Nephron (organoid): ENCODE results near the gene ZNF304.

Experiments used
- H3K27ac Mint-ChIP-seq, 3 experiments: 2 replicates each; pipeline ENCODE4 v1.8.0; 2020; ENCODE audit warnings: mixed read lengths in 3 of 3, mild to moderate bottlenecking in 2 of 3, moderate library complexity in 1 of 3
- H3K27me3 Mint-ChIP-seq: 2 replicates; pipeline ENCODE4 v1.8.0; 2021; ENCODE audit warnings: low read depth, mild to moderate bottlenecking, moderate library complexity, mixed read lengths
- H3K36me3 Mint-ChIP-seq: 2 replicates; pipeline ENCODE4 v1.8.0; 2020; ENCODE audit warnings: low read depth, mixed read lengths
- H3K4me1 Mint-ChIP-seq: 2 replicates; pipeline ENCODE4 v1.8.0; 2020; ENCODE audit warnings: mixed read lengths
- H3K4me3 Mint-ChIP-seq, 3 experiments: 2 replicates each; pipeline ENCODE4 v1.8.0; 2020; ENCODE audit warnings: mild to moderate bottlenecking in 3 of 3, mixed read lengths in 3 of 3, moderate library complexity in 2 of 3
- H3K9me3 Mint-ChIP-seq: 2 replicates; pipeline ENCODE4 v1.8.0; 2020; ENCODE audit warnings: mixed read lengths
- TF ChIP-seq, protein P1 (sequence below), 3 experiments: fragments of 200-600 bp; sonication (generic); IDR thresholded peaks; one replicate each; pipeline ENCODE4 v1.5.0; 2021; ENCODE audit warnings: antibody characterized with exemption in 3 of 3; ENCODE audit not compliant: unreplicated experiment in 3 of 3

ZNF304 gene

GRCh38 chr19:57348136-57348535, 2.9 kb upstream of the ZNF304 start:
- H3K4me1 Mint-ChIP-seq = peaks cover 25% of the 10 kb centered on the region
- peaks cover 17% of the 10 kb centered on the region for H3K27me3 Mint-ChIP-seq
- H3K36me3 Mint-ChIP-seq = peaks cover 17% of the 10 kb centered on the region
- TF ChIP-seq, protein P1, sequence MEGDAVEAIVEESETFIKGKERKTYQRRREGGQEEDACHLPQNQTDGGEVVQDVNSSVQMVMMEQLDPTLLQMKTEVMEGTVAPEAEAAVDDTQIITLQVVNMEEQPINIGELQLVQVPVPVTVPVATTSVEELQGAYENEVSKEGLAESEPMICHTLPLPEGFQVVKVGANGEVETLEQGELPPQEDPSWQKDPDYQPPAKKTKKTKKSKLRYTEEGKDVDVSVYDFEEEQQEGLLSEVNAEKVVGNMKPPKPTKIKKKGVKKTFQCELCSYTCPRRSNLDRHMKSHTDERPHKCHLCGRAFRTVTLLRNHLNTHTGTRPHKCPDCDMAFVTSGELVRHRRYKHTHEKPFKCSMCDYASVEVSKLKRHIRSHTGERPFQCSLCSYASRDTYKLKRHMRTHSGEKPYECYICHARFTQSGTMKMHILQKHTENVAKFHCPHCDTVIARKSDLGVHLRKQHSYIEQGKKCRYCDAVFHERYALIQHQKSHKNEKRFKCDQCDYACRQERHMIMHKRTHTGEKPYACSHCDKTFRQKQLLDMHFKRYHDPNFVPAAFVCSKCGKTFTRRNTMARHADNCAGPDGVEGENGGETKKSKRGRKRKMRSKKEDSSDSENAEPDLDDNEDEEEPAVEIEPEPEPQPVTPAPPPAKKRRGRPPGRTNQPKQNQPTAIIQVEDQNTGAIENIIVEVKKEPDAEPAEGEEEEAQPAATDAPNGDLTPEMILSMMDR (IDR thresholded peaks at IDR 0.05; ENCODE audit: unreplicated experiment in 3 of 3) = no peak
- H3K27ac Mint-ChIP-seq = no peak overlapping the region
- H3K9me3 Mint-ChIP-seq = peaks cover 8% of the 10 kb centered on the region
- H3K4me3 Mint-ChIP-seq = no peak overlapping the region

- peaks cover 7% of the 10 kb centered on the region for H3K27me3 Mint-ChIP-seq
- peaks cover 29% of the 10 kb centered on the region for H3K4me1 Mint-ChIP-seq
- peaks cover 13% of the 10 kb centered on the region for H3K9me3 Mint-ChIP-seq
- TF ChIP-seq, protein P1 (IDR thresholded peaks at IDR 0.05; ENCODE audit: unreplicated experiment in 3 of 3) = no peak
- H3K36me3 Mint-ChIP-seq = peaks cover 50% of the 10 kb centered on the region
- H3K27ac Mint-ChIP-seq = peak overlapping the region in 2 of 3 experiments; percentile 94 to 99
- H3K4me3 Mint-ChIP-seq = peak overlapping the region; percentile 98 to 99 (median 99)
These were observed 796 bp downstream of the ZNF304 start for GRCh38 chr19:57351867-57352266.

GRCh38 chr19:57355916-57356315, 4.8 kb downstream of the ZNF304 start:
- Mint-ChIP-seq H3K27me3 (peaks cover 3% of the 10 kb centered on the region), H3K4me3 (peak overlapping the region in 2 of 3 experiments; percentile 51 to 75), H3K9me3 (peaks cover 14% of the 10 kb centered on the region), H3K27ac (no peak overlapping the region), H3K4me1 (peaks cover 26% of the 10 kb centered on the region), H3K36me3 (peaks cover 79% of the 10 kb centered on the region)
- TF ChIP-seq, protein P1 (IDR thresholded peaks at IDR 0.05; ENCODE audit: unreplicated experiment in 3 of 3) = no peak

DNA sequence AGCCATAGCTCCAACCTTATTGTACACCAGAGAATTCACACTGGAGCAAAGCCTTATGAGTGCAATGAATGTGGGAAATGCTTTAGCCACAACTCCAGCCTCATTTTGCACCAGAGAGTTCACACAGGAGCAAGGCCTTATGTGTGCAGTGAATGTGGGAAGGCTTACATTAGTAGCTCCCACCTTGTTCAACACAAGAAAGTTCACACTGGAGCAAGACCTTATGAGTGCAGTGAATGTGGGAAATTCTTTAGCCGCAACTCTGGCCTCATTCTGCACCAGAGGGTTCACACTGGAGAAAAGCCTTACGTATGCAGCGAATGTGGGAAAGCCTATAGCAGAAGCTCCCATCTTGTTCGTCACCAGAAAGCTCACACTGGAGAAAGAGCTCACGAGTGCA, 6.3 kb downstream of the ZNF304 start:
- TF ChIP-seq, protein P1 (IDR thresholded peaks at IDR 0.05; ENCODE audit: unreplicated experiment in 3 of 3) = no peak
- Mint-ChIP-seq H3K9me3 (peaks cover 13% of the 10 kb centered on the region), H3K36me3 (peaks cover 76% of the 10 kb centered on the region), H3K27ac (no peak overlapping the region), H3K27me3 (no peaks in the 10 kb centered on the region), H3K4me3 (no peak overlapping the region), H3K4me1 (peaks cover 12% of the 10 kb centered on the region)

DNA sequence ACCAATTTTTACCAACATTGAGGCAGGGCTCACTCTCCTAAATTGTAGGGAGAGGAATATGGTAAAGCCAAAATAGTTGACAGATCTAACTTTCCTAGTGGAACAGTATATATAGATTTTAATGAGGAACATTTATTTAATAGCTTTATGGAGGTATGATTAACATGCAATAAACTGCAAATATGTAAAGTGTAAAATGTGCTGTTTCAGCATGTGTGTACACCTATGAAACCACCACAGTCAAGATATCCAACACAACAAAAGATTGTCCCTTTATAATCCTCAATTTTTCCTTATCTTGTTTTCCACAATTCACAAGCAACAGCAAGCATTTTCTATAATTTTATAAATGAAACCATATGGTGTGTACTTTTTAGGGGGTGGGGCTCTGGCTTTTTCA, 8.2 kb downstream of the ZNF304 start:
- Mint-ChIP-seq H3K9me3 (peaks cover 23% of the 10 kb centered on the region), H3K4me3 (no peak overlapping the region), H3K27ac (no peak overlapping the region), H3K36me3 (peaks cover 77% of the 10 kb centered on the region), H3K4me1 (peaks cover 18% of the 10 kb centered on the region), H3K27me3 (no peaks in the 10 kb centered on the region)
- TF ChIP-seq, protein P1 (IDR thresholded peaks at IDR 0.05; ENCODE audit: unreplicated experiment in 3 of 3) = no peak

GRCh38 chr19:57362419-57362818, 11.3 kb downstream of the ZNF304 start:
- Mint-ChIP-seq H3K4me1 (peaks cover 19% of the 10 kb centered on the region), H3K36me3 (peaks cover 58% of the 10 kb centered on the region), H3K27me3 (no peaks in the 10 kb centered on the region), H3K4me3 (peak overlapping the region; percentile 95 to 98 (median 96)), H3K9me3 (peaks cover 19% of the 10 kb centered on the region), H3K27ac (peak overlapping the region; percentile 92 to 98 (median 97))
- TF ChIP-seq, protein P1 (IDR thresholded peaks at IDR 0.05; ENCODE audit: unreplicated experiment in 3 of 3) = no peak
